Common myeloid progenitor, CD34-positive (primary cell): ENCODE measurements around the gene OSBP2.

Source experiments
- CTCF ChIA-PET: fragments of 350-600 bp; sonication (Branson Sonifier 250); formaldehyde crosslinking; loops from one replicate; lab custom pipeline; 2021; ENCODE audit warnings: antibody characterized with exemption; lab: Charles Lee
- POLR2A ChIA-PET: fragments of 350-600 bp; sonication (Branson Sonifier 250); formaldehyde crosslinking; loops from one replicate; lab custom pipeline; 2021; ENCODE audit warnings: antibody characterized with exemption; lab: Charles Lee
- DNase-seq, 3 donors: peaks; one replicate each; pipeline versions ENCODE4 v3.0.0 to v3.0.0-alpha.2; 2013
- H3K27ac ChIP-seq, 2 experiments: 1 replicate in 1 of 2; 2 replicates in 1 of 2; pipeline ENCODE4 v1.7.0; 2013; ENCODE audit warnings: inconsistent platforms in 2 of 2, low read length in 2 of 2, mild to moderate bottlenecking in 2 of 2, low read depth in 1 of 2, moderate library complexity in 1 of 2; ENCODE audit not compliant: severe bottlenecking in 2 of 2, insufficient read depth in 1 of 2, poor library complexity in 1 of 2
- H3K27me3 ChIP-seq, 5 experiments: replicated peaks in 2 of 5; 1 replicate in 3 of 5; 2 replicates in 2 of 5; pipeline versions ENCODE4 v1.6.1 to v1.7.0; 2013; ENCODE audit warnings: low read length in 4 of 5, mild to moderate bottlenecking in 2 of 5, moderate library complexity in 2 of 5, inconsistent platforms in 1 of 5; ENCODE audit not compliant: insufficient read depth in 5 of 5, control insufficient read depth in 4 of 5
- H3K36me3 ChIP-seq, 4 experiments: 1 replicate in 2 of 4; 2 replicates in 2 of 4; pipeline versions ENCODE4 v1.6.1 to v1.7.0; 2013; ENCODE audit warnings: low read length in 3 of 4, control low read depth in 1 of 4, mild to moderate bottlenecking in 1 of 4; ENCODE audit not compliant: control insufficient read depth in 4 of 4, insufficient read depth in 4 of 4
- H3K4me1 ChIP-seq, 4 experiments: 1 replicate in 3 of 4; 2 replicates in 1 of 4; pipeline versions ENCODE4 v1.6.1 to v1.7.1; 2013; ENCODE audit warnings: low read length in 3 of 4, mild to moderate bottlenecking in 3 of 4, control low read depth in 1 of 4, inconsistent platforms in 1 of 4, moderate library complexity in 1 of 4; ENCODE audit not compliant: control insufficient read depth in 4 of 4, insufficient read depth in 4 of 4; ENCODE audit errors: control extremely low read depth in 1 of 4
- H3K4me3 ChIP-seq, 7 experiments: 1 replicate in 4 of 7; 2 replicates in 3 of 7; pipeline versions ENCODE4 v1.5.1 to v1.7.0; 2013; ENCODE audit warnings: mild to moderate bottlenecking in 7 of 7, low read length in 6 of 7, moderate library complexity in 6 of 7, inconsistent platforms in 2 of 7, low read depth in 2 of 7, control low read depth in 1 of 7; ENCODE audit not compliant: insufficient read depth in 4 of 7, control insufficient read depth in 1 of 7; ENCODE audit errors: extremely low read depth in 1 of 7
- H3K9me3 ChIP-seq, 5 experiments: 1 replicate in 4 of 5; 2 replicates in 1 of 5; pipeline versions ENCODE4 v1.6.1 to v1.7.1; 2013; ENCODE audit warnings: low read length in 4 of 5, mild to moderate bottlenecking in 2 of 5, inconsistent platforms in 1 of 5, low read depth in 1 of 5, moderate library complexity in 1 of 5; ENCODE audit not compliant: control insufficient read depth in 4 of 5, insufficient read depth in 2 of 5; ENCODE audit errors: control extremely low read depth in 1 of 5
- WGBS: methylation state at CpG from one replicate; pipeline ENCODE4 v1.1.5; 2013; ENCODE audit not compliant: insufficient coverage; 5-methylcytosine and 5-hydroxymethylcytosine counted together

Gene OSBP2

GRCh38 chr22:30921108-30921507 lies 226.4 kb downstream of the OSBP2 start:
- Histone ChIP-seq H3K36me3 (peaks cover 0 to 26% (median 8%) of the 10 kb centered on the region in 4 experiments), H3K4me3 (peak overlapping the region in 5 of 7 experiments; percentile 51 to 78 (median 60)), H3K4me1 (peaks cover 0 to 22% (median 11%) of the 10 kb centered on the region in 4 experiments), H3K27me3 (peaks cover 0 to 8% (median 0%) of the 10 kb centered on the region in 5 experiments), H3K27ac (no peak overlapping the region), H3K9me3 (no peaks in the 10 kb centered on the region)
- DNase-seq, result peak in 2 of 3 donors; percentile 14 to 24
- POLR2A ChIA-PET, result no interaction called here
- CTCF ChIA-PET, result interaction anchor here (1.0 to 6.2 kb wide), 10 partner anchors 9 to 286 kb away, joined by 3 to 53 read pairs (median 4); no protein-coding TSS in a partner anchor
- WGBS, result 33% methylated on average over 2 of the region's 6 CpGs

- DNase-seq, result peak; percentile 89 to 93 (median 89)
- ChIA-PET POLR2A (no interaction called here), CTCF (interaction anchor here (0.7 to 6.2 kb wide), 5 partner anchors 9 to 287 kb away, joined by 3 to 53 read pairs (median 3); no protein-coding TSS in a partner anchor)
- Histone ChIP-seq H3K27me3 (peaks cover 0 to 8% (median 0%) of the 10 kb centered on the region in 5 experiments), H3K9me3 (no peaks in the 10 kb centered on the region), H3K4me3 (peak overlapping the region; percentile 11 to 78 (median 53)), H3K36me3 (peaks cover 0 to 36% (median 16%) of the 10 kb centered on the region in 4 experiments), H3K27ac (no peak overlapping the region), H3K4me1 (peaks cover 0 to 22% (median 11%) of the 10 kb centered on the region in 4 experiments)
- WGBS, result 51% methylated on average over 31 of the region's 34 CpGs
These were observed 227.5 kb downstream of the OSBP2 start for GRCh38 chr22:30922151-30922611.

GRCh38 chr22:30923168-30923900 lies 228.7 kb downstream of the OSBP2 start:
- POLR2A ChIA-PET, result interaction anchor here (0.8 kb wide), 1 partner anchor 321 kb away, joined by 3 read pairs; no protein-coding TSS in a partner anchor
- H3K9me3 ChIP-seq, result no peaks in the 10 kb centered on the region
- no peak overlapping the region for H3K27ac ChIP-seq
- peaks cover 0 to 22% (median 11%) of the 10 kb centered on the region in 4 experiments for H3K4me1 ChIP-seq
- DNase-seq, result no peak
- peaks cover 0 to 8% (median 0%) of the 10 kb centered on the region in 5 experiments for H3K27me3 ChIP-seq
- no peak overlapping the region for H3K4me3 ChIP-seq
- peaks cover 0 to 48% (median 24%) of the 10 kb centered on the region in 4 experiments for H3K36me3 ChIP-seq
- 99% methylated on average over 7 of the region's 9 CpGs for WGBS
- CTCF ChIA-PET, result interaction anchor here (1.3 to 6.2 kb wide), 4 partner anchors 13 to 160 kb away, joined by 3 to 53 read pairs (median 3); no protein-coding TSS in a partner anchor

GRCh38 chr22:30925667-30926066 lies 231.0 kb downstream of the OSBP2 start:
- no peaks in the 10 kb centered on the region for H3K9me3 ChIP-seq
- H3K4me1 ChIP-seq, result peaks cover 0 to 16% (median 8%) of the 10 kb centered on the region in 4 experiments
- H3K27me3 ChIP-seq, result peaks cover 0 to 8% (median 0%) of the 10 kb centered on the region in 5 experiments
- WGBS, result 92% methylated on average over 5 of the region's 5 CpGs
- ChIA-PET CTCF (interaction anchor here (1.8 kb wide), 1 partner anchor 15 kb away, joined by 6 read pairs; no protein-coding TSS in a partner anchor), POLR2A (no interaction called here)
- H3K36me3 ChIP-seq, result peaks cover 3 to 62% (median 38%) of the 10 kb centered on the region in 4 experiments
- no peak overlapping the region for H3K27ac ChIP-seq
- no peak overlapping the region for H3K4me3 ChIP-seq
- DNase-seq, result no peak

- Histone ChIP-seq H3K36me3 (peaks cover 3 to 72% (median 48%) of the 10 kb centered on the region in 4 experiments), H3K27me3 (peaks cover 0 to 2% (median 0%) of the 10 kb centered on the region in 5 experiments), H3K4me1 (peaks cover 0 to 6% (median 3%) of the 10 kb centered on the region in 4 experiments), H3K4me3 (no peak overlapping the region), H3K9me3 (no peaks in the 10 kb centered on the region), H3K27ac (no peak overlapping the region)
- POLR2A ChIA-PET, result no interaction called here
- 100% methylated on average over 4 of the region's 4 CpGs for WGBS
- CTCF ChIA-PET, result interaction anchor here (1.1 to 1.8 kb wide), 2 partner anchors 14 to 20 kb away, joined by 3 to 6 read pairs; no protein-coding TSS in a partner anchor
- DNase-seq, result no peak
These were observed 232.0 kb downstream of the OSBP2 start for GRCh38 chr22:30926706-30927105.

- 97% methylated on average over 6 of the region's 10 CpGs for WGBS
- Histone ChIP-seq H3K4me1 (no peaks in the 10 kb centered on the region), H3K36me3 (peaks cover 4 to 83% (median 58%) of the 10 kb centered on the region in 4 experiments), H3K4me3 (no peak overlapping the region), H3K27ac (no peak overlapping the region), H3K27me3 (no peaks in the 10 kb centered on the region), H3K9me3 (no peaks in the 10 kb centered on the region)
- no peak for DNase-seq
- ChIA-PET CTCF (no interaction called here), POLR2A (interaction anchor here (0.6 kb wide), 1 partner anchor 291 kb away, joined by 3 read pairs; no protein-coding TSS in a partner anchor)
These were observed 233.1 kb downstream of the OSBP2 start for GRCh38 chr22:30927806-30928205.
